ENCODE measurements around the gene CYP4X1.

The CYP4X1 gene

DNA sequence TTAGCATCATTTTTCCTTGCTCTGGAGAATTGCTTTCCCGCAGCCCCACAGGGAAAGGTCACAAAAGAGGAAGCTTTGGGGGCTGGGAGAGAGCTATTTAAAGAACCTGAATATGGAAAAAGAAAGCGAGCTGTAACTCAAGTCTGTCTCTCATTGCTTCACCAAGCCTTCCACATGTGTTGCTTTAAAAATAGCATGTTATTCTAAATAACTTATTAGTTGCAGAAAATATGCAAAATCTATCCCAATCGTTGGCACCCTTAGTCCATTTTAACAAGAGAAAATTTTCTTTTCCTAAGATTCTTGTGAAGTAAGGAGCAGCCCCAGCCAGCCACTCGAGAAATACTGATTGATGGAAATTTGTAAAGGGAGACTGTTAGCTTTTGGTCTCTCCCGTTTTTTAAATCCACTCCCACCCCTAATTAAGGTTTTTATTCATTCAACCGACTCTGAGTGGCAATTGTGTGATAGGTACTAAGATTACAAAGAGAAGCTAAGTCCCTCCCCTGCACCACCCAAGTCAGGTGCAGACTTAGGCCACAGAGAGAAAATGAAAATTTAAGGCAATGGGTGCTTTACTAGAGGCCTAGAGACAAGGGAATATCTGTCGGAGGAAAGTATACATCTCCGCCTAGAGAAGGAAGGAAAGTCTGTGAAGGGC is 802 bp downstream of the CYP4X1 start:
- H3K9me3 ChIP-seq, result no peaks in the 10 kb centered on the region
- no peak for TF ChIP-seq CTCF (IDR thresholded peaks at IDR 0.05; ENCODE audit: low read depth, low read length)
- H3K36me3 ChIP-seq, result no peaks in the 10 kb centered on the region
- DNase-seq, result no peak
- H3K27me3 ChIP-seq, result peaks cover 8% of the 10 kb centered on the region
- H3K4me1 ChIP-seq, result no peaks in the 10 kb centered on the region
- no peak overlapping the region for H3K4me3 ChIP-seq (ENCODE audit: low read depth, low read length)

DNA sequence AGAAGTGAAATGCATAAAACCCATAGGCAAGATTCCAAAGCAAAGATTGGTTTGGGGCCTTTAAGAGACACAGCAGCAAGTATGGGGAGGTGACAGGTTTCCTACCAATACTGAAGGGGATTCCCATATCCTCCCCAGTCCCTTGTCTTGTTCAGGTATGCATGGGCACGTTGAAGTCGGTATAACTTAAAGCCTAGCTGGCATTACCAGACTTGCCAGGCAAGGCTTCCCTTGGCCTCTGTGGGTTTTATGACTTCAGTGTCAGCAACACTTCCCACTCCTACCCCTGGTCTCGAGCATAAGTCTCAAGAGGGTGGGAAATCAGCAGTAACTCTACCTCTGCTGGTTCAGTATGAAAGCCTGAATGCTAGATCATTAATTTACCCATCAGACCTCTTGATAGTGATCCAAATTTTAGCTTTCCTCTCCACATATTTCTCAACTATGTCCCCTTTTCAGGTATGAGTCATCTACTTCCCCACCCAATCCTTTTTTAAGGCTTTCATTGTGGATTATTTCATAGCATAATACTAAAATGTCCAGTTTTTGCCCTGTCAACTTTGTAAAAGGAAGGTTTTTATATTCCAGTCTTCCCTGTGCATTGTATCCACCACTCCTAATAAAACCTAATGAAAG is 6.8 kb downstream of the CYP4X1 start:
- no peak for DNase-seq
- no peak for TF ChIP-seq CTCF (IDR thresholded peaks at IDR 0.05; ENCODE audit: low read depth, low read length)
- Histone ChIP-seq H3K27me3 (no peaks in the 10 kb centered on the region), H3K4me1 (no peaks in the 10 kb centered on the region), H3K36me3 (no peaks in the 10 kb centered on the region), H3K9me3 (no peaks in the 10 kb centered on the region), H3K4me3 (ENCODE audit: low read depth, low read length) (no peak overlapping the region)

DNA sequence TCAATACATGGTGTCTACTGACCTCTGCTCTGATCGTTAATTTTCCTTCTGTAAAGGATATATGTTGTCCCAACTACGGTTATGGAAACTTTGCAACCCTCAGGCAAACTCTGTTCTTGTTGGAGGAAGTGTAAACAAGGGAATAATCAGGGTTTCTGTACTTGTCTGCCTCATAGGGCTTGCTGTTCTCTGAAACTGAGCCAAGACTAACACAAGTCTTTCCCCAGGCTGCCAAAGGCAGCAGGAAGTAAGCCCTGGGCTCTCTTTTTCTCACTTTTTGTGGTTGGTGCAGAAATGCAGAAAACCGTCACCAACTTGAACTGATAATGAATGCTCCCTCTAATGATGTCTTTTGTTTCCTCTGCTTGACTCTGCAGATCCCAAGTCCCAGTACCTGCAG is 7.6 kb downstream of the CYP4X1 start:
- Histone ChIP-seq H3K4me3 (ENCODE audit: low read depth, low read length) (no peak overlapping the region), H3K27me3 (no peaks in the 10 kb centered on the region), H3K9me3 (no peaks in the 10 kb centered on the region), H3K36me3 (no peaks in the 10 kb centered on the region), H3K4me1 (no peaks in the 10 kb centered on the region)
- TF ChIP-seq CTCF (IDR thresholded peaks at IDR 0.05; ENCODE audit: low read depth, low read length), result no peak
- no peak for DNase-seq

GRCh38 chr1:47031585-47031984 is 8.1 kb downstream of the CYP4X1 start:
- no peaks in the 10 kb centered on the region for H3K9me3 ChIP-seq
- no peak for TF ChIP-seq CTCF (IDR thresholded peaks at IDR 0.05; ENCODE audit: low read depth, low read length)
- no peaks in the 10 kb centered on the region for H3K36me3 ChIP-seq
- DNase-seq, result no peak
- H3K4me3 ChIP-seq (ENCODE audit: low read depth, low read length), result no peak overlapping the region
- no peaks in the 10 kb centered on the region for H3K27me3 ChIP-seq
- H3K4me1 ChIP-seq, result no peaks in the 10 kb centered on the region

DNA sequence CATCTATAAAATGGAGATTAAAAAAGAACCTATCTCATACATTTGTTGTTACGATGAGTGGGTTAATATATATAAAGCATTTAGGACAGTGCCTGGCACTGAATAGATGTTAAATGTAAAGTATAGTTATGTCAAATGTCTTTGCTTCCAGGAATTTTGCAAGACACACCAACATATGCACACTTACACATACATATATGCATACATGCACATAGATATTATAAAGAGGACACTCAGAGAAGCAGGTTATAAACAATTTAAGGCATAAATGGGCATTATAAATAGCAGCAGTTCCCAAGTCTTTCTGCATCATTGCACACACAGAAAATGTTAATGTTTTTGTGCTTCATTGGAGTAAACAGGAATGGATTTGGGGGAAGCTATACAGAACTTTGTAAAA is 13.3 kb downstream of the CYP4X1 start:
- H3K4me1 ChIP-seq, result no peaks in the 10 kb centered on the region
- H3K36me3 ChIP-seq, result no peaks in the 10 kb centered on the region
- no peaks in the 10 kb centered on the region for H3K27me3 ChIP-seq
- H3K9me3 ChIP-seq, result no peaks in the 10 kb centered on the region
- H3K4me3 ChIP-seq (ENCODE audit: low read depth, low read length), result no peak overlapping the region
- no peak for TF ChIP-seq CTCF (IDR thresholded peaks at IDR 0.05; ENCODE audit: low read depth, low read length)
- DNase-seq, result no peak

GRCh38 chr1:47059376-47059775 is 35.9 kb downstream of the CYP4X1 start:
- Histone ChIP-seq H3K36me3 (no peaks in the 10 kb centered on the region), H3K4me1 (no peaks in the 10 kb centered on the region), H3K9me3 (no peaks in the 10 kb centered on the region), H3K4me3 (ENCODE audit: low read depth, low read length) (no peak overlapping the region), H3K27me3 (no peaks in the 10 kb centered on the region)
- DNase-seq, result no peak
- TF ChIP-seq CTCF (IDR thresholded peaks at IDR 0.05; ENCODE audit: low read depth, low read length), result no peak
